RWPE1 (cell line): ENCODE data around the gene BMPR1B.

Experiments used
- CTCF ChIA-PET: fragments of 350-600 bp; sonication (Branson Sonifier 250); formaldehyde crosslinking; extraction: SDS; loops from one replicate; lab custom pipeline; 2021; lab: Yijun Ruan, JAX
- POLR2A ChIA-PET: fragments of 400-600 bp; formaldehyde crosslinking; extraction: SDS; loops from one replicate; lab custom pipeline; 2020; ENCODE audit warnings: antibody characterized with exemption; ENCODE audit not compliant: low non-redundant PET; lab: Yijun Ruan, JAX
- DNase-seq: peaks from one replicate; pipeline ENCODE4 v3.0.0; 2012; ENCODE audit warnings: low spot score
- H3K27ac ChIP-seq: fragments of 450-650 bp; 2 replicates; pipeline ENCODE4 v1.5.1; 2017
- CTCF ChIP-seq: fragments of 450-650 bp; conservative IDR thresholded peaks from 2 replicates; pipeline ENCODE4 v1.5.1; 2017; ENCODE audit warnings: low read depth, mild to moderate bottlenecking

BMPR1B gene

GRCh38 chr4:94895081-94895480 is 137.3 kb downstream of the BMPR1B start:
- no peak overlapping the region for H3K27ac ChIP-seq
- POLR2A ChIA-PET = no interaction called here
- CTCF ChIA-PET = no interaction called here
- no peak for DNase-seq
- TF ChIP-seq CTCF = no peak

DNA sequence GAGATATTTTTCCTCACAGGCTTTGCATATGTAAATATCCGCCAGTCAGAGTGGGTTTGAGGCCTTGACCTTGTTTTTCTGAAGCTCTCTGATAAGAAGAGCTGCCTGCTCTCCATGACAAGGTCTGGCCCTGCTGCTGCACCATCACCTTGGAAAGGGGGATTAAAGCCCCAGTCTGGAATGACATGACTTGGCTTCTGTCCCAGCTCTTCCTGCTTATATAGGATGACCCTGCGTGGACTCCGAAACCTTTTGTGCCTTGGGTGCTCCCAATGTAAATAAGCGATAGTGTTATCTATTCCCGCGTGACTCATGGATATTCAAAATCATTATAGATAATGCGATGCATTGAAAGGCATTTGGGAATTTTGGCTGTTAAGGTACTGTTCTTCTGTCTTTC is 139.3 kb downstream of the BMPR1B start:
- TF ChIP-seq CTCF = no peak
- DNase-seq = no peak
- CTCF ChIA-PET = interaction anchor here (0.6 kb wide), 1 partner anchor 9 kb away, joined by 4 read pairs; no protein-coding TSS in a partner anchor
- POLR2A ChIA-PET = no interaction called here
- no peak overlapping the region for H3K27ac ChIP-seq

GRCh38 chr4:94905511-94905910 is 147.8 kb downstream of the BMPR1B start:
- no peak for TF ChIP-seq CTCF
- no peak overlapping the region for H3K27ac ChIP-seq
- ChIA-PET CTCF (no interaction called here), POLR2A (no interaction called here)
- no peak for DNase-seq

DNA sequence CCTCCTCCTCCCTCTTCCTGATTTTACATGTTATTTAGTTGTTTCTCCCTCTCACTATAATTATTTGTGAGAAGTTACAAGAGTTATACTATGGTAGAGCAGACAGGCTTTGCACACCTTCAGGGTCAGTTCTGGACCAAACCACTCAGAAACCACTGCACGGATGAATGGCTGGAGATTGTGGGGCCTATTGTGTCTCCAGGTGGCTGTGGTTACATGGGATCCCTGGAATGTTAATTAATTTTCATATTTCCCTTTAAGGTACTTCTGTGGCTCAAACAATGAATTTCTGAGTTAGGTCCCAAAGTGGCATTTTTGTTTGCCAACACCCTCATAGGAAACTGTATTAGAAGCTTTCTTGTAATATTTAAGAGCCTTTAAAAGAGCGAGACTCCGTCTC is 151.9 kb downstream of the BMPR1B start:
- DNase-seq = no peak
- TF ChIP-seq CTCF = no peak
- no peak overlapping the region for H3K27ac ChIP-seq
- ChIA-PET CTCF (no interaction called here), POLR2A (no interaction called here)

- no peak for DNase-seq
- no peak overlapping the region for H3K27ac ChIP-seq
- ChIA-PET POLR2A (no interaction called here), CTCF (no interaction called here)
- no peak for TF ChIP-seq CTCF
These were observed 153.4 kb downstream of the BMPR1B start for GRCh38 chr4:94911106-94911505.

GRCh38 chr4:94912606-94913005 is 154.9 kb downstream of the BMPR1B start:
- POLR2A ChIA-PET = no interaction called here
- CTCF ChIA-PET = no interaction called here
- no peak for TF ChIP-seq CTCF
- no peak for DNase-seq
- H3K27ac ChIP-seq = no peak overlapping the region

DNA sequence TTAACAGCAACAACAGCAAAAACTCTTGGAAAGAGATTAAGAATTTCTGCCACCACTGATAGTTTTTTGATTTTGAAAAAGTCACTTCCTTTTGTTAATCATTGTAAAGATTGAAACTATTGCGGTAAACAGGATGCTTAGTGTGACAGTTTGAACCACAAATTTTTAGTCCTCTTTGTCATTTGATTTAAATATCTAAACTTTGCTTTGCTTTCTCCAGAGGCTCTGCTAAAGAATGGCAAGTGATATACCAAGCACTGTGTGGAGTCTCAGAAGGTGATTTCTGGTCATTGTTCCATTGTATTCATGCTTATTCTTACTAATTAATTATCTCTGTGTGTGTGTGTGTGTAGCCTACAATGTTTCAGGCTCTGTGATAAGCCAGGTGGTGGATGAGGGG is 155.6 kb downstream of the BMPR1B start:
- POLR2A ChIA-PET = no interaction called here
- DNase-seq = no peak
- no peak overlapping the region for H3K27ac ChIP-seq
- CTCF ChIA-PET = no interaction called here
- no peak for TF ChIP-seq CTCF
